WTC11 (cell line): ENCODE results near the gene AK5. TPM values are rescaled to one million over a fixed set of nuclear protein-coding genes. Genes with fewer than 3 reads are reported as not detected.

Experiments used
- ATAC-seq: fragments of 200-7000 bp; cut with Tn5 transposase; 2 replicates; pipeline ENCODE4 v1.10.0; 2021; ENCODE audit warnings: mild to moderate bottlenecking, moderate library complexity
- CTCF ChIA-PET: fragments of 300-600 bp; sonication (Branson Sonifier 250); formaldehyde crosslinking; loops from one replicate; lab custom pipeline; 2021; ENCODE audit warnings: antibody characterized with exemption; lab: Charles Lee
- POLR2A ChIA-PET: fragments of 350-600 bp; sonication (Branson Sonifier 250); formaldehyde crosslinking; loops from one replicate; lab custom pipeline; 2021; ENCODE audit warnings: antibody characterized with exemption; lab: Charles Lee
- DNase-seq: peaks from one replicate; pipeline ENCODE4 v3.0.0; 2021; ENCODE audit warnings: low spot score
- H3K27ac Mint-ChIP-seq: 2 replicates; pipeline ENCODE4 v1.8.0; 2021; ENCODE audit warnings: mixed read lengths
- H3K27me3 Mint-ChIP-seq: 2 replicates; pipeline ENCODE4 v1.8.0; 2021; ENCODE audit warnings: low read depth, mild to moderate bottlenecking, moderate library complexity, mixed read lengths
- H3K36me3 Mint-ChIP-seq: 2 replicates; pipeline ENCODE4 v1.8.0; 2021; ENCODE audit warnings: mixed read lengths
- H3K4me1 Mint-ChIP-seq: 2 replicates; pipeline ENCODE4 v1.8.0; 2022; ENCODE audit warnings: mixed read lengths
- H3K4me3 Mint-ChIP-seq: 2 replicates; pipeline ENCODE4 v1.8.0; 2021; ENCODE audit warnings: mild to moderate bottlenecking, moderate library complexity, mixed read lengths
- H3K9me3 Mint-ChIP-seq: 2 replicates; pipeline ENCODE4 v1.8.0; 2021; ENCODE audit warnings: mixed read lengths
- ATF1 ChIP-seq: sonication (generic); formaldehyde crosslinking; IDR thresholded peaks from 2 replicates; pipeline ENCODE4 v1.8.1; 2023; ENCODE audit warnings: mild to moderate bottlenecking, moderate library complexity, missing genetic modification reagents
- ATF3 ChIP-seq: sonication (generic); formaldehyde crosslinking; conservative IDR thresholded peaks from 2 replicates; pipeline ENCODE4 v1.8.1; 2022; ENCODE audit warnings: mild to moderate bottlenecking, missing genetic modification reagents
- CTCF ChIP-seq: fragments of 200-600 bp; IDR thresholded peaks from 2 replicates; pipeline ENCODE4 v1.8.0; 2022; ENCODE audit warnings: antibody characterized with exemption
- ELF4 ChIP-seq: sonication (generic); formaldehyde crosslinking; IDR thresholded peaks from 2 replicates; pipeline ENCODE4 v1.8.1; 2022; ENCODE audit warnings: low read depth, mild to moderate bottlenecking, moderate library complexity, missing genetic modification reagents
- ETV6 ChIP-seq: sonication (generic); formaldehyde crosslinking; IDR thresholded peaks from 2 replicates; pipeline ENCODE4 v1.8.1; 2022; ENCODE audit warnings: mild to moderate bottlenecking, missing genetic modification reagents
- FOXK1 ChIP-seq: sonication (generic); formaldehyde crosslinking; IDR thresholded peaks from 2 replicates; pipeline ENCODE4 v1.8.0; 2022; ENCODE audit warnings: mild to moderate bottlenecking, moderate library complexity, missing genetic modification reagents
- IRF2 ChIP-seq: sonication (generic); formaldehyde crosslinking; IDR thresholded peaks from 2 replicates; pipeline ENCODE4 v1.8.0; 2022; ENCODE audit warnings: low read depth, missing genetic modification reagents, borderline replicate concordance
- KAT7 ChIP-seq: sonication (generic); formaldehyde crosslinking; IDR thresholded peaks from 2 replicates; pipeline ENCODE4 v1.8.1; 2023; ENCODE audit warnings: missing genetic modification reagents, mild to moderate bottlenecking, borderline replicate concordance
- MYBL2 ChIP-seq: sonication (generic); formaldehyde crosslinking; IDR thresholded peaks from 2 replicates; pipeline ENCODE4 v1.8.1; 2023; ENCODE audit warnings: mild to moderate bottlenecking, moderate library complexity, missing genetic modification reagents
- NFATC4 ChIP-seq: fragments of 250-450 bp; sonication (Bioruptor Pico); IDR thresholded peaks from 2 replicates; pipeline ENCODE4 v1.9.0; 2021; ENCODE audit warnings: mild to moderate bottlenecking
- NFYB ChIP-seq: sonication (generic); formaldehyde crosslinking; conservative IDR thresholded peaks from 2 replicates; pipeline ENCODE4 v1.8.0; 2022; ENCODE audit warnings: low read depth, missing genetic modification reagents
- PRDM15 ChIP-seq: sonication (generic); formaldehyde crosslinking; IDR thresholded peaks from 2 replicates; pipeline ENCODE4 v1.8.0; 2022; ENCODE audit warnings: missing genetic modification reagents
- RELA ChIP-seq: sonication (generic); formaldehyde crosslinking; IDR thresholded peaks from 2 replicates; pipeline ENCODE4 v1.8.1; 2022; ENCODE audit warnings: missing genetic modification reagents, mild to moderate bottlenecking, borderline replicate concordance
- SMAD3 ChIP-seq: sonication (generic); formaldehyde crosslinking; IDR thresholded peaks from 2 replicates; pipeline ENCODE4 v1.8.0; 2022; ENCODE audit warnings: missing genetic modification reagents, mild to moderate bottlenecking, borderline replicate concordance
- SMAD4 ChIP-seq: sonication (generic); formaldehyde crosslinking; IDR thresholded peaks from 2 replicates; pipeline ENCODE4 v1.8.0; 2022; ENCODE audit warnings: mild to moderate bottlenecking, missing genetic modification reagents
- SOX15 ChIP-seq: fragments of 250-450 bp; sonication (Bioruptor Pico); IDR thresholded peaks from 2 replicates; pipeline ENCODE4 v1.9.0; 2021; ENCODE audit warnings: mild to moderate bottlenecking
- TCF7 ChIP-seq: sonication (generic); formaldehyde crosslinking; IDR thresholded peaks from 2 replicates; pipeline ENCODE4 v1.8.0; 2022; ENCODE audit warnings: mild to moderate bottlenecking, low read depth, missing genetic modification reagents, moderate library complexity
- TEAD1 ChIP-seq: sonication (generic); formaldehyde crosslinking; IDR thresholded peaks from 2 replicates; pipeline ENCODE4 v1.8.0; 2022; ENCODE audit warnings: mild to moderate bottlenecking, missing genetic modification reagents
- TEAD4 ChIP-seq: sonication (generic); formaldehyde crosslinking; IDR thresholded peaks from 2 replicates; pipeline ENCODE4 v1.8.0; 2022; ENCODE audit warnings: mild to moderate bottlenecking, missing genetic modification reagents
- ZBTB21 ChIP-seq: sonication (generic); formaldehyde crosslinking; IDR thresholded peaks from 2 replicates; pipeline ENCODE4 v1.8.1; 2023; ENCODE audit warnings: mild to moderate bottlenecking, missing genetic modification reagents, borderline replicate concordance
- ZMAT4 ChIP-seq: fragments of 250-450 bp; sonication (Bioruptor Pico); IDR thresholded peaks from 2 replicates; pipeline ENCODE4 v1.9.0; 2021; ENCODE audit warnings: mild to moderate bottlenecking
- ZNF317 ChIP-seq: sonication (generic); formaldehyde crosslinking; IDR thresholded peaks from 2 replicates; pipeline ENCODE4 v1.8.1; 2023; ENCODE audit warnings: low read depth, mild to moderate bottlenecking, moderate library complexity, missing genetic modification reagents, borderline replicate concordance
- ZNF423 ChIP-seq: fragments of 250-450 bp; sonication (Bioruptor Pico); IDR thresholded peaks from 2 replicates; pipeline ENCODE4 v2.1.2; 2022; ENCODE audit warnings: mild to moderate bottlenecking, moderate library complexity
- ZNF671 ChIP-seq: fragments of 250-450 bp; sonication (Bioruptor Pico); IDR thresholded peaks from 2 replicates; pipeline ENCODE4 v1.8.0; 2021; ENCODE audit warnings: mild to moderate bottlenecking
- ZSCAN18 ChIP-seq: fragments of 250-450 bp; sonication (Bioruptor Pico); IDR thresholded peaks from 2 replicates; pipeline ENCODE4 v2.1.2; 2022; ENCODE audit warnings: mild to moderate bottlenecking, moderate library complexity
- total RNA-seq: library from RNA; stranded (reverse); gene quantifications from 3 replicates; pipeline ENCODE4 v1.2.3, GENCODE V29; 2021

AK5 gene
- total RNA-seq, 1 experiment from 2014 or later: 3.0 TPM

- TF ChIP-seq KAT7 (CRISPR knock-in tag): no peak
- no peak for TF ChIP-seq NFYB (CRISPR knock-in tag)
Measured at GRCh38 chr1:77536813-77537212, 255.0 kb downstream of the AK5 start (continued).

GRCh38 chr1:77538956-77539518 lies 257.2 kb downstream of the AK5 start:
- no peak overlapping the region for H3K27ac Mint-ChIP-seq
- TF ChIP-seq TCF7 (CRISPR knock-in tag) (no peak), ZBTB21 (CRISPR knock-in tag) (no peak), SMAD4 (CRISPR knock-in tag) (no peak), FOXK1 (no peak), TEAD1 (CRISPR knock-in tag) (no peak), ZNF671 (CRISPR knock-in tag) (no peak), IRF2 (CRISPR knock-in tag) (no peak), KAT7 (CRISPR knock-in tag) (no peak), ELF4 (CRISPR knock-in tag) (no peak), TEAD4 (CRISPR knock-in tag) (no peak), ZMAT4 (CRISPR knock-in tag) (no peak), SMAD3 (no peak), ETV6 (CRISPR knock-in tag) (no peak), RELA (CRISPR knock-in tag) (no peak), ATF3 (CRISPR knock-in tag) (no peak), MYBL2 (CRISPR knock-in tag) (no peak), ZNF317 (CRISPR knock-in tag) (no peak), SOX15 (no peak)
- ChIA-PET POLR2A (no interaction called here), CTCF (no interaction called here)
- H3K4me1 Mint-ChIP-seq: peaks cover 7% of the 10 kb centered on the region
- no peak overlapping the region for H3K4me3 Mint-ChIP-seq
- no peaks in the 10 kb centered on the region for H3K36me3 Mint-ChIP-seq
- H3K27me3 Mint-ChIP-seq: no peaks in the 10 kb centered on the region
- H3K9me3 Mint-ChIP-seq: no peaks in the 10 kb centered on the region
- DNase-seq (no peak), ATAC-seq (no peak)

GRCh38 chr1:77539519-77540142 lies 257.8 kb downstream of the AK5 start:
- H3K4me1 Mint-ChIP-seq: peaks cover 7% of the 10 kb centered on the region; the same call in 1 of the 2 replicates
- ChIA-PET CTCF (no interaction called here), POLR2A (no interaction called here)
- no peaks in the 10 kb centered on the region for H3K36me3 Mint-ChIP-seq
- DNase-seq (no peak), ATAC-seq (no peak; the same call in 1 of the 2 replicates)
- no peak overlapping the region for H3K4me3 Mint-ChIP-seq
- H3K9me3 Mint-ChIP-seq: no peaks in the 10 kb centered on the region
- H3K27ac Mint-ChIP-seq: no peak overlapping the region
- H3K27me3 Mint-ChIP-seq: no peaks in the 10 kb centered on the region
- no peak for TF ChIP-seq NFYB (CRISPR knock-in tag)
- no peak for TF ChIP-seq PRDM15
- TF ChIP-seq ATF1 (CRISPR knock-in tag): no peak
- TF ChIP-seq TEAD1 (CRISPR knock-in tag): no peak
- TF ChIP-seq CTCF: no peak
- TF ChIP-seq ZNF423 (CRISPR knock-in tag): no peak
- TF ChIP-seq ZSCAN18 (CRISPR knock-in tag): no peak
- TF ChIP-seq NFATC4 (CRISPR knock-in tag): no peak
